Testis (tissue), 2 donors: ENCODE data around the gene KHDC4.

Experiments used
- POLR2A ChIP-seq: fragments of 450-650 bp; IDR thresholded peaks from one replicate; pipeline ENCODE4 v1.6.1; 2017; ENCODE audit warnings: antibody characterized with exemption, mild to moderate bottlenecking, moderate library complexity
- TF ChIP-seq, protein P1 (sequence below), 3 experiments: fragments of 450-650 bp in 2 of 3; fragments of 200-600 bp in 1 of 3; sonication (generic) in 1 of 3; IDR thresholded peaks; one replicate each; pipeline ENCODE4 v1.5.1; 2016 to 2019; ENCODE audit warnings: antibody characterized with exemption in 3 of 3, mild to moderate bottlenecking in 2 of 3, moderate library complexity in 1 of 3

DNA sequence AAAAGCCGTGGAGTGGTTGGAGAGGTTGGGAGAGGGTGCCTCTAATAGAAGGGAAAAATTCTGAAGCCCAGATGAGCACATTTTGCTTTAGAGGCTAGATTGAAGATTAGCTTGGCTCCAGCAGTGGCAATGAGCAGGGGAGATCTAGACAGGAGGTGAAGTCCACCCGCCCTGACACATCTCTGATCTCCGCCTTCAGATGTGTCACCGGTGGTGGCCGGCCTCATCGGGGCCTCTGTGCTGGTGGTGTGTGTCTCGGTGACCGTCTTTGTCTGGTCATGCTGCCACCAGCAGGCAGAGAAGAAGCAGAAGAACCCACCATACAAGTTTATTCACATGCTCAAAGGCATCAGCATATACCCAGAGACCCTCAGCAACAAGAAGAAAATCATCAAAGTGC, 66.4 kb downstream of the KHDC4 start:
- no peak for TF ChIP-seq POLR2A
- TF ChIP-seq, protein P1, sequence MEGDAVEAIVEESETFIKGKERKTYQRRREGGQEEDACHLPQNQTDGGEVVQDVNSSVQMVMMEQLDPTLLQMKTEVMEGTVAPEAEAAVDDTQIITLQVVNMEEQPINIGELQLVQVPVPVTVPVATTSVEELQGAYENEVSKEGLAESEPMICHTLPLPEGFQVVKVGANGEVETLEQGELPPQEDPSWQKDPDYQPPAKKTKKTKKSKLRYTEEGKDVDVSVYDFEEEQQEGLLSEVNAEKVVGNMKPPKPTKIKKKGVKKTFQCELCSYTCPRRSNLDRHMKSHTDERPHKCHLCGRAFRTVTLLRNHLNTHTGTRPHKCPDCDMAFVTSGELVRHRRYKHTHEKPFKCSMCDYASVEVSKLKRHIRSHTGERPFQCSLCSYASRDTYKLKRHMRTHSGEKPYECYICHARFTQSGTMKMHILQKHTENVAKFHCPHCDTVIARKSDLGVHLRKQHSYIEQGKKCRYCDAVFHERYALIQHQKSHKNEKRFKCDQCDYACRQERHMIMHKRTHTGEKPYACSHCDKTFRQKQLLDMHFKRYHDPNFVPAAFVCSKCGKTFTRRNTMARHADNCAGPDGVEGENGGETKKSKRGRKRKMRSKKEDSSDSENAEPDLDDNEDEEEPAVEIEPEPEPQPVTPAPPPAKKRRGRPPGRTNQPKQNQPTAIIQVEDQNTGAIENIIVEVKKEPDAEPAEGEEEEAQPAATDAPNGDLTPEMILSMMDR (IDR thresholded peaks at IDR 0.05) = no peak
